Neural cell (in vitro differentiated cells): Measurements from ENCODE around the gene ACTL8. TPM values are rescaled to one million over a fixed set of nuclear protein-coding genes. Genes with fewer than 3 reads are reported as not detected.

Source experiments
- H2AFZ ChIP-seq: fragments of 200-600, 300-800 bp; sonication (generic), shearing (Covaris generic); 2 replicates; pipeline ENCODE4 v1.6.0; 2014; ENCODE audit warnings: low read depth, mild to moderate bottlenecking, antibody characterized with exemption, low read length, moderate library complexity
- H3F3A ChIP-seq: fragments of 200-600 bp; shearing (Covaris generic); 2 replicates; pipeline ENCODE4 v1.6.1; 2016; ENCODE audit warnings: mild to moderate bottlenecking, moderate library complexity, mixed read lengths, antibody characterized with exemption, low read length; ENCODE audit not compliant: insufficient read depth, poor library complexity, severe bottlenecking
- H3K27ac ChIP-seq: fragments of 200-600, 300-800 bp; sonication (generic), shearing (Covaris generic); 2 replicates; pipeline ENCODE4 v1.5.1; 2014; ENCODE audit warnings: mild to moderate bottlenecking, low read length, moderate library complexity
- H3K27me3 ChIP-seq: fragments of 300-800, 200-600 bp; sonication (generic), shearing (Covaris generic); 2 replicates; pipeline ENCODE4 v1.6.0; 2014; ENCODE audit warnings: mild to moderate bottlenecking, low read depth, low read length, moderate library complexity; ENCODE audit not compliant: insufficient read depth
- H3K36me3 ChIP-seq: fragments of 300-800, 200-600 bp; sonication (generic), shearing (Covaris generic); 2 replicates; pipeline ENCODE4 v1.5.1; 2014; ENCODE audit warnings: mild to moderate bottlenecking, antibody characterized with exemption, low read length, moderate library complexity; ENCODE audit not compliant: insufficient read depth
- H3K4me2 ChIP-seq: fragments of 300-800, 200-600 bp; sonication (generic), shearing (Covaris generic); 2 replicates; pipeline ENCODE4 v1.6.0; 2014; ENCODE audit warnings: mild to moderate bottlenecking, low read length
- H3K4me3 ChIP-seq: fragments of 300-800, 200-600 bp; sonication (generic), shearing (Covaris generic); 2 replicates; pipeline ENCODE4 v1.5.1; 2014; ENCODE audit warnings: mild to moderate bottlenecking, low read length, moderate library complexity
- H3K79me2 ChIP-seq: fragments of 200-600 bp; shearing (Covaris generic); replicated peaks from 2 replicates; pipeline ENCODE4 v1.6.0; 2014; ENCODE audit warnings: mild to moderate bottlenecking, low read length, moderate library complexity; ENCODE audit not compliant: insufficient read depth
- H3K9ac ChIP-seq: fragments of 300-800, 200-600 bp; sonication (generic), shearing (Covaris generic); 2 replicates; pipeline ENCODE4 v1.6.1; 2016; ENCODE audit warnings: mild to moderate bottlenecking, low read length, mixed read lengths
- H3K9me2 ChIP-seq: fragments of 200-600 bp; shearing (Covaris generic); 2 replicates; pipeline ENCODE4 v1.6.1; 2016; ENCODE audit warnings: mild to moderate bottlenecking, low read length, mixed read lengths; ENCODE audit not compliant: insufficient read depth
- H3K9me3 ChIP-seq: fragments of 200-600, 300-800 bp; sonication (generic), shearing (Covaris generic); 2 replicates; pipeline ENCODE4 v1.6.1; 2016; ENCODE audit warnings: mild to moderate bottlenecking, mixed run types, low read length, moderate library complexity, mixed read lengths
- H4K20me1 ChIP-seq: fragments of 200-600 bp; shearing (Covaris generic); 2 replicates; pipeline ENCODE4 v1.6.1; 2016; ENCODE audit warnings: mild to moderate bottlenecking, mixed run types; ENCODE audit not compliant: insufficient read depth
- EP300 ChIP-seq: fragments of 450-650 bp; conservative IDR thresholded peaks from 2 replicates; pipeline ENCODE4 v1.6.1; 2014; ENCODE audit warnings: antibody characterized with exemption, mild to moderate bottlenecking, moderate library complexity; ENCODE audit not compliant: poor library complexity, severe bottlenecking
- EZH2 ChIP-seq: fragments of 200-600, 300-800 bp; shearing (Covaris generic), sonication (generic); IDR thresholded peaks from 2 replicates; pipeline ENCODE4 v1.6.1; 2014; ENCODE audit warnings: antibody characterized with exemption, low read length, borderline replicate concordance, mild to moderate bottlenecking; ENCODE audit not compliant: insufficient read depth, poor library complexity, severe bottlenecking
- MXI1 ChIP-seq: fragments of 450-650 bp; conservative IDR thresholded peaks from 2 replicates; pipeline ENCODE4 v1.6.1; 2014; ENCODE audit warnings: antibody characterized with exemption, mild to moderate bottlenecking; ENCODE audit not compliant: poor library complexity, severe bottlenecking
- POLR2AphosphoS5 ChIP-seq: IDR thresholded peaks from 2 replicates; pipeline ENCODE4 v1.6.1; 2012
- RAD21 ChIP-seq: fragments of 450-650 bp; conservative IDR thresholded peaks from 2 replicates; pipeline ENCODE4 v1.6.1; 2014; ENCODE audit warnings: antibody characterized with exemption, mild to moderate bottlenecking, moderate library complexity
- SMC3 ChIP-seq: fragments of 450-650 bp; conservative IDR thresholded peaks from 2 replicates; pipeline ENCODE4 v1.6.1; 2014; ENCODE audit warnings: antibody characterized with exemption, mild to moderate bottlenecking, moderate library complexity; ENCODE audit not compliant: poor library complexity
- TAF1 ChIP-seq: IDR thresholded peaks from 2 replicates; pipeline ENCODE4 v1.6.1; 2012; ENCODE audit warnings: low read depth
- polyA plus RNA-seq: library from polyadenylated mRNA; depleted of rRNA; stranded (reverse); fragments of >200 nt; gene quantifications from 2 replicates; pipeline ENCODE4 v1.2.3, GENCODE V29; 2014
- TF ChIP-seq, protein P1 (sequence below): fragments of 450-650 bp; IDR thresholded peaks from 2 replicates; pipeline ENCODE4 v1.5.1; 2014; ENCODE audit warnings: antibody characterized with exemption, mild to moderate bottlenecking, moderate library complexity; ENCODE audit not compliant: poor library complexity, severe bottlenecking
- TF ChIP-seq, protein P2 (sequence below): IDR thresholded peaks from 2 replicates; pipeline ENCODE4 v1.6.1; 2012; ENCODE audit warnings: borderline replicate concordance

Gene ACTL8
- polyA plus RNA-seq, 1 donor from 2014 or later, result not detected

DNA sequence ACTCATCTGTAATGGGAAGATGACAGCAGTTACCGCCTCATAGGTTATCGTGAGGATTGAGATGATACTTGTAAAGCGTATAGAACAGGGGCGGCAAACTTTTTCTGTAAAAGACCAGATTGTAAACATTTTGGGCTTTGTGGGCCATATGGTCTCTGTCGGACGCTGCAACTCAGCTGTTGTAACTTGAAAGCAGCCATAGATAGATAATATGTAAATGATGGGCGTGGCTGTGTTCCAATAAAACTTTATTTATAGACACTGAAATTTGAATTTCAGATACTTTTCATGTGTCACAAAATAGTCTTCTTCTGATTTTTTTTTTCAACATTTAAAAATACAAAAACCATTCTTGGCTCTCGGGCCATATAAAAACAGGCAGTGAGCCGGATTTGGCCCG lies 15.8 kb downstream of the ACTL8 start:
- no peak overlapping the region for H3K4me3 ChIP-seq
- no peaks in the 10 kb centered on the region for H3K9me2 ChIP-seq
- H3K36me3 ChIP-seq, result no peaks in the 10 kb centered on the region
- no peaks in the 10 kb centered on the region for H3K79me2 ChIP-seq
- H3K4me2 ChIP-seq, result no peak overlapping the region
- H3K9me3 ChIP-seq, result no peaks in the 10 kb centered on the region
- H3F3A ChIP-seq, result no peaks in the 10 kb centered on the region
- no peak overlapping the region for H2AFZ ChIP-seq
- H3K27me3 ChIP-seq, result no peaks in the 10 kb centered on the region
- no peak overlapping the region for H3K27ac ChIP-seq
- H3K9ac ChIP-seq, result no peak overlapping the region
- no peak for TF ChIP-seq SMC3
- no peak for TF ChIP-seq EZH2
- TF ChIP-seq MXI1, result no peak
- no peak for TF ChIP-seq POLR2AphosphoS5
- TF ChIP-seq, protein P1, sequence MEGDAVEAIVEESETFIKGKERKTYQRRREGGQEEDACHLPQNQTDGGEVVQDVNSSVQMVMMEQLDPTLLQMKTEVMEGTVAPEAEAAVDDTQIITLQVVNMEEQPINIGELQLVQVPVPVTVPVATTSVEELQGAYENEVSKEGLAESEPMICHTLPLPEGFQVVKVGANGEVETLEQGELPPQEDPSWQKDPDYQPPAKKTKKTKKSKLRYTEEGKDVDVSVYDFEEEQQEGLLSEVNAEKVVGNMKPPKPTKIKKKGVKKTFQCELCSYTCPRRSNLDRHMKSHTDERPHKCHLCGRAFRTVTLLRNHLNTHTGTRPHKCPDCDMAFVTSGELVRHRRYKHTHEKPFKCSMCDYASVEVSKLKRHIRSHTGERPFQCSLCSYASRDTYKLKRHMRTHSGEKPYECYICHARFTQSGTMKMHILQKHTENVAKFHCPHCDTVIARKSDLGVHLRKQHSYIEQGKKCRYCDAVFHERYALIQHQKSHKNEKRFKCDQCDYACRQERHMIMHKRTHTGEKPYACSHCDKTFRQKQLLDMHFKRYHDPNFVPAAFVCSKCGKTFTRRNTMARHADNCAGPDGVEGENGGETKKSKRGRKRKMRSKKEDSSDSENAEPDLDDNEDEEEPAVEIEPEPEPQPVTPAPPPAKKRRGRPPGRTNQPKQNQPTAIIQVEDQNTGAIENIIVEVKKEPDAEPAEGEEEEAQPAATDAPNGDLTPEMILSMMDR, result no peak
- H4K20me1 ChIP-seq, result no peaks in the 10 kb centered on the region

DNA sequence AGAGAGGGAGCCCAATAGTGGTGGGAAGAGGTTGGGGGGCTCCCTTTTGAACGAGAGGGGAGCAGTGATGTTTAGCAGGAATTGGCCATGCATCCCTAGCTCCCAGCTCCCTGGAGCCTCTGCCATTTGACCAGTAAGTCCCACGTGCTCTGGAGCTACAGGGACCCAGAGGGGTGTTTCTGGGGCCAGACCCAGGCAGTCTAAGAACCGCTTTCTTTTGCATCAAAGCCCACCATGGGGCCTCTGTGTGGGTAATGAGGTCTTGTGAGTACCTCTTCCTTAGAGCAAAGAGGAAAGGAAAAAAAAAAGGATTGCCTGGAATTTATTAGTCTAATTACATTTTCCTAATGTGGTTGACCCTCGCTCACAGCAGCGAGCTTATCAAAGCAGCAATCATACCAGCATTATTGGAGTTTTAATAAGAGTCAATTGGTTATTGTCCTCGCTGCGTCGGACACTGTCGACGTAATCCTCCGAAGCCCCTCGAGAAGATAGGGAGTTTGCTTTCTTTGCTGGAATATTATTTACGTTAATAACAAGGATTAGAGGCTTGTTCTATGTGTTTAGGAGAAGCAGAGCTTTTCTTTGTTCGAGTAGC lies 17.6 kb downstream of the ACTL8 start:
- Histone ChIP-seq H3K36me3 (no peaks in the 10 kb centered on the region), H4K20me1 (no peaks in the 10 kb centered on the region), H3K4me3 (no peak overlapping the region), H2AFZ (no peak overlapping the region), H3K79me2 (no peaks in the 10 kb centered on the region), H3K9ac (no peak overlapping the region), H3F3A (no peaks in the 10 kb centered on the region), H3K27me3 (no peaks in the 10 kb centered on the region), H3K9me2 (no peaks in the 10 kb centered on the region), H3K9me3 (no peaks in the 10 kb centered on the region), H3K4me2 (no peak overlapping the region), H3K27ac (no peak overlapping the region)
- TF ChIP-seq, protein P2, sequence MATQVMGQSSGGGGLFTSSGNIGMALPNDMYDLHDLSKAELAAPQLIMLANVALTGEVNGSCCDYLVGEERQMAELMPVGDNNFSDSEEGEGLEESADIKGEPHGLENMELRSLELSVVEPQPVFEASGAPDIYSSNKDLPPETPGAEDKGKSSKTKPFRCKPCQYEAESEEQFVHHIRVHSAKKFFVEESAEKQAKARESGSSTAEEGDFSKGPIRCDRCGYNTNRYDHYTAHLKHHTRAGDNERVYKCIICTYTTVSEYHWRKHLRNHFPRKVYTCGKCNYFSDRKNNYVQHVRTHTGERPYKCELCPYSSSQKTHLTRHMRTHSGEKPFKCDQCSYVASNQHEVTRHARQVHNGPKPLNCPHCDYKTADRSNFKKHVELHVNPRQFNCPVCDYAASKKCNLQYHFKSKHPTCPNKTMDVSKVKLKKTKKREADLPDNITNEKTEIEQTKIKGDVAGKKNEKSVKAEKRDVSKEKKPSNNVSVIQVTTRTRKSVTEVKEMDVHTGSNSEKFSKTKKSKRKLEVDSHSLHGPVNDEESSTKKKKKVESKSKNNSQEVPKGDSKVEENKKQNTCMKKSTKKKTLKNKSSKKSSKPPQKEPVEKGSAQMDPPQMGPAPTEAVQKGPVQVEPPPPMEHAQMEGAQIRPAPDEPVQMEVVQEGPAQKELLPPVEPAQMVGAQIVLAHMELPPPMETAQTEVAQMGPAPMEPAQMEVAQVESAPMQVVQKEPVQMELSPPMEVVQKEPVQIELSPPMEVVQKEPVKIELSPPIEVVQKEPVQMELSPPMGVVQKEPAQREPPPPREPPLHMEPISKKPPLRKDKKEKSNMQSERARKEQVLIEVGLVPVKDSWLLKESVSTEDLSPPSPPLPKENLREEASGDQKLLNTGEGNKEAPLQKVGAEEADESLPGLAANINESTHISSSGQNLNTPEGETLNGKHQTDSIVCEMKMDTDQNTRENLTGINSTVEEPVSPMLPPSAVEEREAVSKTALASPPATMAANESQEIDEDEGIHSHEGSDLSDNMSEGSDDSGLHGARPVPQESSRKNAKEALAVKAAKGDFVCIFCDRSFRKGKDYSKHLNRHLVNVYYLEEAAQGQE, result no peak
- TF ChIP-seq SMC3 (no peak), POLR2AphosphoS5 (no peak), EZH2 (no peak), EP300 (no peak), TAF1 (no peak), RAD21 (no peak)
- TF ChIP-seq, protein P1, result no peak
